ENCODE results near the gene PGAM5.

DNA sequence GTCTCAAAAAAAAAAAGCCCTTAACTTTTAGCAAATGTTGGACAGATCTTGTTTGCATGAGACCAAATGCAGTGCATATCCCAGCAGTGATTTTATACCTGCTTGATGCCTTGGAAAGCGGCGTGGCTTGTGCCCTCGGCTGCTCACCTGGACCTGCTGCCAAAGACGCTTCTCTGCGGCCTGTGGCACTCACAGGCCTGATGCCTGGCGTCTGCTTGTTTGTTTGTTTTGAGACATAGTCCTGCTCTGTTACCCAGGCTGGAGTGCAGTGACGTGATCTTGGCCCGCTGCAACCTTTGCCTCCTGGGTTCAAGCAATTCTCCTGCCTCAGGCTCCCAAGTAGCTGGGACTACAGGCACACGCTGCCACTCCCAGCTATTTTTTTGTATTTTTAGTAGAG, 5.2 kb downstream of the PGAM5 start:
- TF ChIP-seq EZH2 (IDR thresholded peaks at IDR 0.05; ENCODE audit: borderline replicate concordance, low read depth, low read length, severe bottlenecking), result no peak
- TF ChIP-seq, protein P1, sequence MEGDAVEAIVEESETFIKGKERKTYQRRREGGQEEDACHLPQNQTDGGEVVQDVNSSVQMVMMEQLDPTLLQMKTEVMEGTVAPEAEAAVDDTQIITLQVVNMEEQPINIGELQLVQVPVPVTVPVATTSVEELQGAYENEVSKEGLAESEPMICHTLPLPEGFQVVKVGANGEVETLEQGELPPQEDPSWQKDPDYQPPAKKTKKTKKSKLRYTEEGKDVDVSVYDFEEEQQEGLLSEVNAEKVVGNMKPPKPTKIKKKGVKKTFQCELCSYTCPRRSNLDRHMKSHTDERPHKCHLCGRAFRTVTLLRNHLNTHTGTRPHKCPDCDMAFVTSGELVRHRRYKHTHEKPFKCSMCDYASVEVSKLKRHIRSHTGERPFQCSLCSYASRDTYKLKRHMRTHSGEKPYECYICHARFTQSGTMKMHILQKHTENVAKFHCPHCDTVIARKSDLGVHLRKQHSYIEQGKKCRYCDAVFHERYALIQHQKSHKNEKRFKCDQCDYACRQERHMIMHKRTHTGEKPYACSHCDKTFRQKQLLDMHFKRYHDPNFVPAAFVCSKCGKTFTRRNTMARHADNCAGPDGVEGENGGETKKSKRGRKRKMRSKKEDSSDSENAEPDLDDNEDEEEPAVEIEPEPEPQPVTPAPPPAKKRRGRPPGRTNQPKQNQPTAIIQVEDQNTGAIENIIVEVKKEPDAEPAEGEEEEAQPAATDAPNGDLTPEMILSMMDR (IDR thresholded peaks at IDR 0.05; ENCODE audit: borderline replicate concordance, extremely low read depth, low read length, poor library complexity, severe bottlenecking), result no peak
